Measurements from ENCODE around the gene MTMR2. TPM values are rescaled to one million over a fixed set of nuclear protein-coding genes. Genes with fewer than 3 reads are reported as not detected.

The MTMR2 gene
- total and polyA plus RNA-seq, 9 of the 15 experiments (the other 6 are each of a cell fraction or from before 2014, with no cell fraction given), result 12.6 to 35.8 (median 25.2) TPM

DNA sequence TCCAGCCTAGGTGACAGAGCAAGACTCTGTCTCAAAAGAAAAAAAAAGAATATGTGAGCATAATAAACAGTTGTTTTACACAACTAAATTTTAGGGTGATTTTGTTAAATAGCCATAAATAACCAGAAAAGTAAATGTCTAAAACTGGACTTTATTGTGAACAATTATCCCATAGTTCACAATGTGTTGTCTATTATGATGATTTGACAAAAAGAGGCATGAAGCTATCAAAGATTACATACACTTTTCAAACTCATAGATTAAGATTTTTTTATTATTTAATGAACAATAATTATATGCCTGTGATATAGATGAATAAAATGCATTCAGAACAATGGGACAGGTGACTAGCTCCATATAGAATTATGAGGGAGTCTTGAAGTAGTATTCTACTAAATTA is 27.0 kb upstream of the MTMR2 start:
- no peaks in the 10 kb centered on the region for H3K4me1 ChIP-seq (replicated peaks in 1 of 2; ENCODE audit: control insufficient read depth in 2 of 2, insufficient read depth in 2 of 2, low read length in 2 of 2)
- no peak for ATAC-seq
- no peaks in the 10 kb centered on the region for H3K79me2 ChIP-seq (ENCODE audit: control insufficient read depth, insufficient read depth, low read length)
- H3K27ac ChIP-seq (ENCODE audit: extremely low read depth, low read depth, low read length), result no peak overlapping the region
- no peaks in the 10 kb centered on the region for H3K36me3 ChIP-seq (ENCODE audit: control insufficient read depth, insufficient read depth, low read length)
- H3K9ac ChIP-seq (ENCODE audit: insufficient read depth in 1 of 2, low read depth in 2 of 2, low read length in 2 of 2), result no peak overlapping the region
- no peak overlapping the region for H3K4me3 ChIP-seq
- TF ChIP-seq LCOR (CRISPR knock-in tag; IDR thresholded peaks at IDR 0.05) (no peak), C11orf30 (IDR thresholded peaks at IDR 0.05; ENCODE audit: low read depth) (peak; percentile 74), ZNF316 (IDR thresholded peaks at IDR 0.05) (peak; percentile 84), SMAD1 (IDR thresholded peaks at IDR 0.05; ENCODE audit: low read depth, low read length, partially characterized antibody) (no peak), MAFG (tag; conservative IDR thresholded peaks at IDR 0.05) (0 out of 2 replicates have a peak, but pooled peaks have one; percentile 35), SRSF7 (optimal IDR thresholded peaks at IDR 0.05; ENCODE audit: low read depth, low read length) (no peak), SMARCE1 (IDR thresholded peaks at IDR 0.05) (no peak)
- TF ChIP-seq, protein P1, sequence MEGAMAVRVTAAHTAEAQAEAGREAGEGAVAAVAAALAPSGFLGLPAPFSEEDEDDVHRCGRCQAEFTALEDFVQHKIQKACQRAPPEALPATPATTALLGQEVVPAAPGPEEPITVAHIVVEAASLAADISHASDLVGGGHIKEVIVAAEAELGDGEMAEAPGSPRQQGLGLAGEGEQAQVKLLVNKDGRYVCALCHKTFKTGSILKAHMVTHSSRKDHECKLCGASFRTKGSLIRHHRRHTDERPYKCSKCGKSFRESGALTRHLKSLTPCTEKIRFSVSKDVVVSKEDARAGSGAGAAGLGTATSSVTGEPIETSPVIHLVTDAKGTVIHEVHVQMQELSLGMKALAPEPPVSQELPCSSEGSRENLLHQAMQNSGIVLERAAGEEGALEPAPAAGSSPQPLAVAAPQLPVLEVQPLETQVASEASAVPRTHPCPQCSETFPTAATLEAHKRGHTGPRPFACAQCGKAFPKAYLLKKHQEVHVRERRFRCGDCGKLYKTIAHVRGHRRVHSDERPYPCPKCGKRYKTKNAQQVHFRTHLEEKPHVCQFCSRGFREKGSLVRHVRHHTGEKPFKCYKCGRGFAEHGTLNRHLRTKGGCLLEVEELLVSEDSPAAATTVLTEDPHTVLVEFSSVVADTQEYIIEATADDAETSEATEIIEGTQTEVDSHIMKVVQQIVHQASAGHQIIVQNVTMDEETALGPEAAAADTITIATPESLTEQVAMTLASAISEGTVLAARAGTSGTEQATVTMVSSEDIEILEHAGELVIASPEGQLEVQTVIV (CRISPR knock-in tag; IDR thresholded peaks at IDR 0.05; ENCODE audit: borderline replicate concordance), result no peak
- in situ Hi-C loops (cut with MboI), result no loop called here
- no peaks in the 10 kb centered on the region for H3K9me1 ChIP-seq (ENCODE audit: control insufficient read depth, insufficient read depth, low read length)
- no peak for FAIRE-seq
- H3K9me3 ChIP-seq (replicated peaks; ENCODE audit: control insufficient read depth, insufficient read depth, low read depth, low read length), result no peaks in the 10 kb centered on the region
- ChIA-PET POLR2A (no interaction called here), CTCF (ENCODE audit: low intra/inter-chr PET ratio) (no interaction called here)
- no peak overlapping the region for H3K4me2 ChIP-seq (ENCODE audit: insufficient read depth, low read length)
- BruUV-seq (replicated peaks), result no TSS peak
- no peak for DNase-seq (ENCODE audit: extremely low read depth in 1 of 4, low spot score in 3 of 4)
- intact Hi-C loops (cut with micrococcal nuclease), result no loop called here
- no peaks in the 10 kb centered on the region for H4K20me1 ChIP-seq (replicated peaks; ENCODE audit: control insufficient read depth, insufficient read depth, low read length)
- H3K27me3 ChIP-seq (ENCODE audit: control insufficient read depth in 2 of 2, insufficient read depth in 2 of 2, low read length in 2 of 2), result no peaks in the 10 kb centered on the region
- H2AFZ ChIP-seq (ENCODE audit: low read depth, low read length), result no peak overlapping the region
